Coronary artery (tissue), 2 donors: ENCODE results near the gene ENAM.

Experiments
- DNase-seq: peaks from one replicate; pipeline ENCODE4 v3.0.0-alpha.2; 2017; ENCODE audit warnings: low spot score
- H3K27ac ChIP-seq, 2 donors: fragments of 200-600 bp; sonication (generic); one replicate each; pipeline ENCODE4 v1.5.1; 2016 to 2019
- H3K4me3 ChIP-seq: fragments of 200-600 bp; sonication (generic); 2 replicates; pipeline ENCODE4 v1.5.1; 2016; ENCODE audit warnings: mild to moderate bottlenecking, moderate library complexity
- TF ChIP-seq, protein P1 (sequence below): fragments of 200-600 bp; sonication (generic); IDR thresholded peaks from one replicate; pipeline ENCODE4 v1.5.1; 2019; ENCODE audit warnings: antibody characterized with exemption

The ENAM gene

GRCh38 chr4:70608324-70608723, 20.2 kb upstream of the ENAM start:
- TF ChIP-seq, protein P1, sequence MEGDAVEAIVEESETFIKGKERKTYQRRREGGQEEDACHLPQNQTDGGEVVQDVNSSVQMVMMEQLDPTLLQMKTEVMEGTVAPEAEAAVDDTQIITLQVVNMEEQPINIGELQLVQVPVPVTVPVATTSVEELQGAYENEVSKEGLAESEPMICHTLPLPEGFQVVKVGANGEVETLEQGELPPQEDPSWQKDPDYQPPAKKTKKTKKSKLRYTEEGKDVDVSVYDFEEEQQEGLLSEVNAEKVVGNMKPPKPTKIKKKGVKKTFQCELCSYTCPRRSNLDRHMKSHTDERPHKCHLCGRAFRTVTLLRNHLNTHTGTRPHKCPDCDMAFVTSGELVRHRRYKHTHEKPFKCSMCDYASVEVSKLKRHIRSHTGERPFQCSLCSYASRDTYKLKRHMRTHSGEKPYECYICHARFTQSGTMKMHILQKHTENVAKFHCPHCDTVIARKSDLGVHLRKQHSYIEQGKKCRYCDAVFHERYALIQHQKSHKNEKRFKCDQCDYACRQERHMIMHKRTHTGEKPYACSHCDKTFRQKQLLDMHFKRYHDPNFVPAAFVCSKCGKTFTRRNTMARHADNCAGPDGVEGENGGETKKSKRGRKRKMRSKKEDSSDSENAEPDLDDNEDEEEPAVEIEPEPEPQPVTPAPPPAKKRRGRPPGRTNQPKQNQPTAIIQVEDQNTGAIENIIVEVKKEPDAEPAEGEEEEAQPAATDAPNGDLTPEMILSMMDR: no peak
- Histone ChIP-seq H3K4me3 (no peak overlapping the region), H3K27ac (no peak overlapping the region)
- no peak for DNase-seq

- Histone ChIP-seq H3K4me3 (peak overlapping the region; percentile 59), H3K27ac (no peak overlapping the region)
- no peak for DNase-seq
- TF ChIP-seq, protein P1: no peak
Observed at GRCh38 chr4:70613306-70614183, 15.0 kb upstream of the ENAM start.

- no peak for DNase-seq
- Histone ChIP-seq H3K27ac (no peak overlapping the region), H3K4me3 (peak overlapping the region; percentile 59)
- TF ChIP-seq, protein P1: no peak
Observed at GRCh38 chr4:70614184-70614555, 14.4 kb upstream of the ENAM start.

DNA sequence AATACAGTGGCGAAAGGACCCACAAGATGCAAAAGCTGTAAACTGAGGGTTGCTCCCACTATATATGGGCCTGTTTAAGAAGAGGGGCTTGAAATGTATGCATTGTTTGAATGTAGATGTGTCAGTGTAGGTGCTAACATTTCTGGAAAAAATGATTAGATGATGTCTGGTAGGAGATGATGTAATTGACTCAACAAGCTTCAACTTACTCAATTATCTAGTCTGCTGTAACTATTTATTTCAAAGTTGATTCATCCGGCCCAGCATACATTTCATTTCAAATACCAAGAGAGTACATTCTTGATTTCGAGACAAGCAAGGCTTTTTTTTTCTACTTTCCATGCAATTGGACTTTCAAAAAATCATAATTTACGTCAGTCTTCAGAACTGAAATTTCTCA, 9.3 kb upstream of the ENAM start:
- Histone ChIP-seq H3K27ac (no peak overlapping the region), H3K4me3 (no peak overlapping the region)
- DNase-seq: no peak
- TF ChIP-seq, protein P1: no peak

DNA sequence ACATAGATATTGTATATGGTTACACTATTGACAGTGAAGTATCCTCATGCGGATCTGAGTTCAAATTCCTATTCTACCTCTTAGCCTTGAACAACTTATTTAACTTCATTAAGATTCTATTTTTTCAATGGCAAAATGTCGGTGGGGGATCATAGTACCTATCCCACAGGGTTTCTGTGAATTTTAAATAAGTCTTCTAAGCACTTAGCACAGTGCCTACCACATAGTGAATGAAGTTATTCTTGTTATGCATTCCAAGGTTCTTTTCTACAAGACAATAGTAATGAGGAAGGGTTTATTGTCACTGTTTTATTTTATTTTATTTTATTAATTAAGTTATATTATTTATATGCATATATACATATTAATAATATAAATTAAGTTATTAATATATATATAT, 8.8 kb upstream of the ENAM start:
- no peak for DNase-seq
- H3K4me3 ChIP-seq: no peak overlapping the region
- H3K27ac ChIP-seq: no peak overlapping the region
- TF ChIP-seq, protein P1: no peak

DNA sequence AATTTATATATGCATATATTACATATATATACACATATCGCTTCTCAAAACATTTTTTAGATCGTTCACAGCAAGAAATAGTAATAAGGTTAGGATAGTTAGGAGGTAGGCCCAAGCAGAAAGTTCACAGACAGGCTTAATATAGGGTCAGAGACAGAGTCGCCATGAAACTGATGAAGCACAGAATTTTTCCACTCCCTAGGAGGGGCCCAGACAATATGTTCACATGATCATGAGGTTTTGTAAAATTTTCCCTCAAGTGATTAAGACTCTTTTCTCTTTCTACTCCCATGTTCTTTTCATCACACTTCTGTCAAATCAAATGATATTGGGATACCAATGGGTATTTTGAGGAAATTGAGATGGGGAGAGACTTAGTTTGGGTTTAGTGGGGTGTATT, 5.2 kb upstream of the ENAM start:
- TF ChIP-seq, protein P1: no peak
- no peak overlapping the region for H3K4me3 ChIP-seq
- H3K27ac ChIP-seq: no peak overlapping the region
- no peak for DNase-seq

- H3K27ac ChIP-seq: no peak overlapping the region
- TF ChIP-seq, protein P1: no peak
- DNase-seq: no peak
Observed at GRCh38 chr4:70624226-70624793, 4.2 kb upstream of the ENAM start.

More at GRCh38 chr4:70624226-70624793, 4.2 kb upstream of the ENAM start:
- H3K4me3 ChIP-seq: no peak overlapping the region
